DMS114 treated with DMSO at 0.1 percent for 48 hours (cell line): ENCODE results near the gene XIRP2.
"Not testable (repeated sequence)": the region's sequence is repeated elsewhere in the genome, so short reads cannot be mapped to it uniquely, and the experiment has no call there.

ENCODE experiments used
- DNase-seq: peaks from one replicate; lab custom pipeline; 2025; ENCODE audit not compliant: unreplicated experiment; lab: John Stamatoyannopoulos, UW

Gene XIRP2

GRCh38 chr2:167191588-167191987, 303.3 kb downstream of the XIRP2 start:
- DNase-seq, result no peak

GRCh38 chr2:167192833-167193232, 304.6 kb downstream of the XIRP2 start:
- DNase-seq, result no peak

- no peak for DNase-seq
Observed at GRCh38 chr2:167196461-167197252, 308.4 kb downstream of the XIRP2 start.

GRCh38 chr2:167198009-167198408, 309.7 kb downstream of the XIRP2 start:
- no peak for DNase-seq

GRCh38 chr2:167198576-167198975, 310.3 kb downstream of the XIRP2 start:
- DNase-seq, result no peak

GRCh38 chr2:167200019-167200418, 311.7 kb downstream of the XIRP2 start:
- DNase-seq, result no peak

- DNase-seq, result no peak
Observed at GRCh38 chr2:167209784-167210183, 321.5 kb downstream of the XIRP2 start.

GRCh38 chr2:167212014-167212648, 323.9 kb downstream of the XIRP2 start:
- DNase-seq, result no peak

GRCh38 chr2:167215595-167215994, 327.3 kb downstream of the XIRP2 start:
- no peak for DNase-seq

GRCh38 chr2:167237478-167237877, 349.2 kb downstream of the XIRP2 start:
- no peak for DNase-seq

- no peak for DNase-seq
Observed at GRCh38 chr2:167240671-167241070, 352.4 kb downstream of the XIRP2 start.

GRCh38 chr2:167249197-167249596, 360.9 kb downstream of the XIRP2 start:
- DNase-seq, result no peak

- DNase-seq, result no peak
Observed at GRCh38 chr2:167253025-167253424, 364.7 kb downstream of the XIRP2 start.

- DNase-seq, result no peak
Observed at GRCh38 chr2:167254721-167255120, 366.4 kb downstream of the XIRP2 start.

- no peak for DNase-seq
Observed at GRCh38 chr2:167258712-167259111, 370.4 kb downstream of the XIRP2 start.

GRCh38 chr2:167264380-167264779, 376.1 kb downstream of the XIRP2 start:
- DNase-seq, result no peak

- no peak for DNase-seq
Observed at GRCh38 chr2:167265004-167265403, 376.7 kb downstream of the XIRP2 start.

GRCh38 chr2:167265722-167266121, 377.4 kb downstream of the XIRP2 start:
- DNase-seq, result no peak

GRCh38 chr2:167268245-167268644, 380.0 kb downstream of the XIRP2 start:
- DNase-seq, result not testable (repeated sequence)

GRCh38 chr2:167271932-167272331, 383.7 kb downstream of the XIRP2 start:
- DNase-seq, result no peak

GRCh38 chr2:167275046-167275445, 386.8 kb downstream of the XIRP2 start:
- no peak for DNase-seq

- no peak for DNase-seq
Observed at GRCh38 chr2:167279810-167280209, 391.5 kb downstream of the XIRP2 start.

GRCh38 chr2:167287212-167287611, 398.9 kb downstream of the XIRP2 start:
- no peak for DNase-seq
